H9 (cell line): ENCODE data around the gene UBE4A. TPM values are rescaled to one million over a fixed set of nuclear protein-coding genes. Genes with fewer than 3 reads are reported as not detected.

Source experiments
- DNase-seq: peaks from one replicate; pipeline ENCODE4 v3.0.0-alpha.2; 2017
- H2AFZ ChIP-seq: one replicate; pipeline ENCODE4 v1.6.1; 2013; ENCODE audit warnings: mild to moderate bottlenecking, low read length, control low read depth, moderate library complexity
- H2AK5ac ChIP-seq: 2 replicates; pipeline ENCODE4 v1.6.1; 2013; ENCODE audit warnings: low read length, control low read depth, mixed read lengths; ENCODE audit not compliant: insufficient read length
- H2BK120ac ChIP-seq: one replicate; pipeline ENCODE4 v1.6.1; 2013; ENCODE audit warnings: low read depth, mild to moderate bottlenecking, low read length, control low read depth, inconsistent platforms; ENCODE audit not compliant: poor library complexity, severe bottlenecking
- H2BK12ac ChIP-seq: 2 replicates; pipeline ENCODE4 v1.6.1; 2013; ENCODE audit warnings: low read length, control low read depth, mixed read lengths, low read depth; ENCODE audit not compliant: insufficient read length
- H2BK15ac ChIP-seq: 2 replicates; pipeline ENCODE4 v1.6.1; 2013; ENCODE audit warnings: low read depth, low read length, control low read depth
- H2BK20ac ChIP-seq: one replicate; pipeline ENCODE4 v1.6.1; 2013; ENCODE audit warnings: low read depth, mild to moderate bottlenecking, low read length, control low read depth, inconsistent platforms; ENCODE audit not compliant: poor library complexity, severe bottlenecking
- H2BK5ac ChIP-seq: 2 replicates; pipeline ENCODE4 v1.6.1; 2013; ENCODE audit warnings: low read length, control low read depth, mixed read lengths; ENCODE audit not compliant: insufficient read length
- H3K14ac ChIP-seq: 2 replicates; pipeline ENCODE4 v1.6.1; 2013; ENCODE audit warnings: low read length, control low read depth; ENCODE audit not compliant: insufficient read depth
- H3K18ac ChIP-seq: 2 replicates; pipeline ENCODE4 v1.6.1; 2013; ENCODE audit warnings: low read depth, mild to moderate bottlenecking, mixed read lengths, low read length, control low read depth; ENCODE audit not compliant: insufficient read length
- H3K23ac ChIP-seq: 2 replicates; pipeline ENCODE4 v1.6.1; 2013; ENCODE audit warnings: low read length, control low read depth, mixed read lengths, low read depth; ENCODE audit not compliant: insufficient read length
- H3K23me2 ChIP-seq: 2 replicates; pipeline ENCODE4 v1.6.1; 2013; ENCODE audit warnings: low read depth, mild to moderate bottlenecking, mixed read lengths, low read length, control low read depth; ENCODE audit not compliant: insufficient read length, poor library complexity, severe bottlenecking
- H3K27ac ChIP-seq: 2 replicates; pipeline ENCODE4 v1.5.1; 2013; ENCODE audit warnings: low read length, control low read depth, mixed read lengths, low read depth; ENCODE audit not compliant: insufficient read length
- H3K27me3 ChIP-seq: 2 replicates; pipeline ENCODE4 v1.6.1; 2013; ENCODE audit warnings: low read length, control low read depth, inconsistent platforms; ENCODE audit not compliant: insufficient read depth
- H3K4ac ChIP-seq: 2 replicates; pipeline ENCODE4 v1.6.1; 2013; ENCODE audit warnings: low read depth, mild to moderate bottlenecking, control low read depth, inconsistent platforms, low read length, moderate library complexity
- H3K4me1 ChIP-seq: 2 replicates; pipeline ENCODE4 v1.6.1; 2013; ENCODE audit warnings: low read length, control low read depth, inconsistent platforms; ENCODE audit not compliant: insufficient read depth
- H3K4me2 ChIP-seq: 2 replicates; pipeline ENCODE4 v1.6.1; 2013; ENCODE audit warnings: low read length, control low read depth, mixed read lengths; ENCODE audit not compliant: insufficient read length, insufficient read depth
- H3K56ac ChIP-seq: 2 replicates; pipeline ENCODE4 v1.6.1; 2013; ENCODE audit warnings: low read depth, mild to moderate bottlenecking, mixed read lengths, low read length, control low read depth; ENCODE audit not compliant: insufficient read length
- H3K79me1 ChIP-seq: 2 replicates; pipeline ENCODE4 v1.6.1; 2013; ENCODE audit warnings: low read depth, mild to moderate bottlenecking, moderate library complexity, low read length, control low read depth, inconsistent platforms; ENCODE audit not compliant: insufficient read depth, poor library complexity, severe bottlenecking
- H3K79me2 ChIP-seq: 2 replicates; pipeline ENCODE4 v1.6.1; 2013; ENCODE audit warnings: low read length, control low read depth, inconsistent platforms; ENCODE audit not compliant: insufficient read depth
- H3K9ac ChIP-seq: 2 replicates; pipeline ENCODE4 v1.6.1; 2013; ENCODE audit warnings: low read length, control low read depth, mixed read lengths; ENCODE audit not compliant: insufficient read length; ENCODE audit errors: extremely low read depth
- H3K9me3 ChIP-seq: one replicate; pipeline ENCODE4 v1.6.1; 2013; ENCODE audit warnings: low read depth, low read length, inconsistent platforms; ENCODE audit not compliant: control insufficient read depth
- H3T11ph ChIP-seq: one replicate; pipeline ENCODE4 v1.6.1; 2013; ENCODE audit warnings: mild to moderate bottlenecking, low read length, control low read depth, inconsistent platforms
- H4K20me1 ChIP-seq: one replicate; pipeline ENCODE4 v1.6.1; 2013; ENCODE audit not compliant: control insufficient read depth, insufficient read length, insufficient read depth
- H4K5ac ChIP-seq: 2 replicates; pipeline ENCODE4 v1.6.1; 2013; ENCODE audit warnings: low read depth, mild to moderate bottlenecking, mixed read lengths, low read length, control low read depth; ENCODE audit not compliant: insufficient read length
- H4K8ac ChIP-seq: replicated peaks from 2 replicates; pipeline ENCODE4 v1.6.1; 2013; ENCODE audit warnings: low read length, control low read depth, mixed read lengths, low read depth; ENCODE audit not compliant: insufficient read length
- H4K91ac ChIP-seq: 2 replicates; pipeline ENCODE4 v1.6.1; 2013; ENCODE audit warnings: low read depth, mild to moderate bottlenecking, moderate library complexity, mixed read lengths, low read length, control low read depth; ENCODE audit not compliant: insufficient read length
- H3K27ac Mint-ChIP-seq, 3 experiments: 2 replicates in 2 of 3; 3 replicates in 1 of 3; pipeline ENCODE4 v1.8.0; 2020 to 2021; ENCODE audit warnings: mixed read lengths in 3 of 3, mild to moderate bottlenecking in 1 of 3, moderate library complexity in 1 of 3
- H3K27me3 Mint-ChIP-seq: 2 replicates; pipeline ENCODE4 v1.8.0; 2021; ENCODE audit warnings: low read depth, mild to moderate bottlenecking, moderate library complexity, mixed read lengths
- H3K36me3 Mint-ChIP-seq, 3 experiments: 2 replicates in 2 of 3; 3 replicates in 1 of 3; pipeline ENCODE4 v1.8.0; 2020 to 2021; ENCODE audit warnings: low read depth in 3 of 3, mixed read lengths in 3 of 3; ENCODE audit not compliant: insufficient read depth in 1 of 3
- H3K4me1 Mint-ChIP-seq, 2 experiments: 2 replicates each; pipeline ENCODE4 v1.8.0; 2020; ENCODE audit warnings: mixed read lengths in 2 of 2
- H3K4me3 Mint-ChIP-seq, 2 experiments: 2 replicates in 1 of 2; 3 replicates in 1 of 2; pipeline ENCODE4 v1.8.0; 2020 to 2021; ENCODE audit warnings: mild to moderate bottlenecking in 2 of 2, mixed read lengths in 2 of 2, moderate library complexity in 1 of 2
- H3K9me3 Mint-ChIP-seq, 2 experiments: 2 replicates in 1 of 2; 3 replicates in 1 of 2; pipeline ENCODE4 v1.8.0; 2020; ENCODE audit warnings: mild to moderate bottlenecking in 2 of 2, mixed read lengths in 2 of 2, moderate library complexity in 1 of 2
- WGBS: extraction: QIAGEN DNeasy Blood & Tissue Kit; methylation state at CpG from one replicate; pipeline ENCODE4 v1.1.7; 2013; ENCODE audit warnings: missing lambda C conversion rate, low lambda C conversion rate, mixed read lengths; ENCODE audit not compliant: insufficient read length; ENCODE audit errors: extremely low coverage; 5-methylcytosine and 5-hydroxymethylcytosine counted together
- total RNA-seq: library from RNA; stranded (reverse); gene quantifications from 2 replicates; pipeline ENCODE4 v1.2.1, GENCODE V29; 2021
- TF ChIP-seq, protein P1 (sequence below): fragments of 200-600 bp; sonication (generic); conservative IDR thresholded peaks from 3 replicates; pipeline ENCODE4 v1.8.0; 2021; ENCODE audit warnings: antibody characterized with exemption, mild to moderate bottlenecking

UBE4A gene
- total RNA-seq, 1 experiment from 2014 or later, result 33.7 TPM

DNA sequence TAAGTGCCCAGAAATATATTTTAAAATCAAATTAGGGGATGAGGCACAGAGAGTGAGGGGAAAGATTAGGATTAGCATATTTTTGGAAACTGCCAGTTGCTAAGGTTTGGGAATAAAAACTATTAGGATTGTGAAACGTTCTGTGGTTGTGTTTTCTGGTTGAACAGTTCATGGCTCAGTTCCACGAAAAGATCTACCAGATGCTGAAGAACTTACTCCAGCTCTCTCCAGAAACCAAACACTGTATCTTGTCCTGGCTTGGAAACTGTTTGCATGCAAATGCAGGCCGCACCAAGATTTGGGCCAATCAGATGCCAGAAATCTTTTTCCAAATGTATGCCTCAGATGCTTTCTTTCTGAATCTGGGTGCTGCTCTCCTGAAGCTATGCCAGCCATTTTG, 15.3 kb downstream of the UBE4A start:
- DNase-seq, result no peak
- H2AK5ac ChIP-seq, result no peak overlapping the region
- H3K23me2 ChIP-seq, result no peaks in the 10 kb centered on the region
- no peak overlapping the region for H3K56ac ChIP-seq
- H3K4me1 Mint-ChIP-seq, result no peaks in the 10 kb centered on the region
- no peaks in the 10 kb centered on the region for H3K79me1 ChIP-seq
- H2BK5ac ChIP-seq, result no peak overlapping the region
- no peak overlapping the region for H3K18ac ChIP-seq
- no peak overlapping the region for H3K23ac ChIP-seq
- no peak overlapping the region for H3K4me2 ChIP-seq
- no peaks in the 10 kb centered on the region for H3K9me3 Mint-ChIP-seq
- H4K20me1 ChIP-seq, result no peaks in the 10 kb centered on the region
- H3K4ac ChIP-seq, result no peak overlapping the region
- no peaks in the 10 kb centered on the region for H3K27me3 Mint-ChIP-seq
- H3T11ph ChIP-seq, result no peak overlapping the region
- H4K8ac ChIP-seq, result no peak overlapping the region
- H3K36me3 Mint-ChIP-seq, result peaks cover 21 to 80% (median 71%) of the 10 kb centered on the region in 3 experiments; a peak in 6 of 7 replicates
- H3K27me3 ChIP-seq, result no peaks in the 10 kb centered on the region
- no peak overlapping the region for H2BK20ac ChIP-seq
- H3K79me2 ChIP-seq, result no peaks in the 10 kb centered on the region
- H3K27ac ChIP-seq, result no peak overlapping the region
- H2BK120ac ChIP-seq, result no peak overlapping the region
- TF ChIP-seq, protein P1, sequence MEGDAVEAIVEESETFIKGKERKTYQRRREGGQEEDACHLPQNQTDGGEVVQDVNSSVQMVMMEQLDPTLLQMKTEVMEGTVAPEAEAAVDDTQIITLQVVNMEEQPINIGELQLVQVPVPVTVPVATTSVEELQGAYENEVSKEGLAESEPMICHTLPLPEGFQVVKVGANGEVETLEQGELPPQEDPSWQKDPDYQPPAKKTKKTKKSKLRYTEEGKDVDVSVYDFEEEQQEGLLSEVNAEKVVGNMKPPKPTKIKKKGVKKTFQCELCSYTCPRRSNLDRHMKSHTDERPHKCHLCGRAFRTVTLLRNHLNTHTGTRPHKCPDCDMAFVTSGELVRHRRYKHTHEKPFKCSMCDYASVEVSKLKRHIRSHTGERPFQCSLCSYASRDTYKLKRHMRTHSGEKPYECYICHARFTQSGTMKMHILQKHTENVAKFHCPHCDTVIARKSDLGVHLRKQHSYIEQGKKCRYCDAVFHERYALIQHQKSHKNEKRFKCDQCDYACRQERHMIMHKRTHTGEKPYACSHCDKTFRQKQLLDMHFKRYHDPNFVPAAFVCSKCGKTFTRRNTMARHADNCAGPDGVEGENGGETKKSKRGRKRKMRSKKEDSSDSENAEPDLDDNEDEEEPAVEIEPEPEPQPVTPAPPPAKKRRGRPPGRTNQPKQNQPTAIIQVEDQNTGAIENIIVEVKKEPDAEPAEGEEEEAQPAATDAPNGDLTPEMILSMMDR, result no peak
- no peak overlapping the region for H2BK15ac ChIP-seq
- H3K9me3 ChIP-seq, result no peaks in the 10 kb centered on the region
- no peak overlapping the region for H3K4me3 Mint-ChIP-seq
- H3K27ac Mint-ChIP-seq, result no peak overlapping the region
- H3K14ac ChIP-seq, result no peak overlapping the region
- no peak overlapping the region for H3K9ac ChIP-seq
- no peaks in the 10 kb centered on the region for H3K4me1 ChIP-seq
- WGBS, result no CpG with 5 or more reads among the region's 3 CpGs
- H2AFZ ChIP-seq, result no peak overlapping the region
- no peak overlapping the region for H2BK12ac ChIP-seq
- no peak overlapping the region for H4K5ac ChIP-seq
- H4K91ac ChIP-seq, result no peak overlapping the region
